BJ (cell line): ENCODE data around the gene CLCN5. TPM values are rescaled to one million over a fixed set of nuclear protein-coding genes. Genes with fewer than 3 reads are reported as not detected.
A peak's percentile ranks its signal among the peaks of the same experiment; 100 is the strongest.

Experiments
- CTCF ChIA-PET: fragments of 350-600 bp; formaldehyde crosslinking; extraction: SDS; loops from one replicate; lab custom pipeline; 2021; ENCODE audit warnings: antibody characterized with exemption, inconsistent platforms; lab: Yijun Ruan, JAX
- POLR2A ChIA-PET: fragments of 300-600 bp; sonication (Branson Sonifier 250); formaldehyde crosslinking; extraction: SDS; loops from one replicate; lab custom pipeline; 2021; ENCODE audit warnings: antibody characterized with exemption; lab: Charles Lee
- DNase-seq: peaks from one replicate; pipeline ENCODE4 v3.0.0-alpha.2; 2011; ENCODE audit warnings: low read depth
- H3K27me3 ChIP-seq: 2 replicates; pipeline ENCODE4 v1.6.0; 2011; ENCODE audit warnings: low read length; ENCODE audit not compliant: control insufficient read depth, insufficient read depth
- H3K36me3 ChIP-seq: 2 replicates; pipeline ENCODE4 v1.5.1; 2011; ENCODE audit warnings: low read length; ENCODE audit not compliant: control insufficient read depth, insufficient read depth
- H3K4me3 ChIP-seq: 2 replicates; pipeline ENCODE4 v1.5.1; 2011; ENCODE audit warnings: low read depth, mild to moderate bottlenecking, control low read depth, low read length
- CTCF ChIP-seq: IDR thresholded peaks from 2 replicates; pipeline ENCODE4 v1.5.1; 2011; ENCODE audit warnings: low read depth, mild to moderate bottlenecking, control low read depth, inconsistent platforms, low read length, moderate library complexity; ENCODE audit not compliant: insufficient read depth
- polyA plus RNA-seq: library from polyadenylated mRNA; depleted of rRNA; stranded (reverse); fragments of >200 nt; gene quantifications from 2 replicates; pipeline ENCODE4 v1.2.3, GENCODE V29; 2011

Gene CLCN5
- polyA plus RNA-seq, 1 experiment = 1.3 TPM

- DNase-seq = peak; percentile 47
- ChIA-PET POLR2A (no interaction called here), CTCF (interaction anchor here (0.6 to 1.6 kb wide), 5 partner anchors 29 to 43 kb away, joined by 3 to 4 read pairs (median 3); partner anchors contain the start of gene CLCN5)
- H3K4me3 ChIP-seq = peak within 1 kb of the TSS; percentile 67
- no peaks in the 10 kb centered on the region for H3K36me3 ChIP-seq
- TF ChIP-seq CTCF = peak; percentile 53
- H3K27me3 ChIP-seq = no peaks in the 10 kb centered on the region
These were observed 43.4 kb upstream of the CLCN5 start, which contains the start of gene USP27X for GRCh38 chrX:49878834-49879655. USP27X (plus strand) TSS chrX:49879484; CDS start chrX:49880308, 824 bp downstream.

- no peak for DNase-seq
- POLR2A ChIA-PET = no interaction called here
- no peaks in the 10 kb centered on the region for H3K36me3 ChIP-seq
- H3K4me3 ChIP-seq = peak overlapping the region; percentile 67
- CTCF ChIA-PET = interaction anchor here (0.6 to 1.3 kb wide), 2 partner anchors 36 to 40 kb away, joined by 3 read pairs; no protein-coding TSS in a partner anchor
- TF ChIP-seq CTCF = no peak
- H3K27me3 ChIP-seq = no peaks in the 10 kb centered on the region
These were observed 42.6 kb upstream of the CLCN5 start for GRCh38 chrX:49879656-49880277.

- CTCF ChIA-PET = no interaction called here
- TF ChIP-seq CTCF = no peak
- Histone ChIP-seq H3K27me3 (no peaks in the 10 kb centered on the region), H3K4me3 (no peak overlapping the region), H3K36me3 (no peaks in the 10 kb centered on the region)
- no peak for DNase-seq
- POLR2A ChIA-PET = no interaction called here
These were observed 41.7 kb upstream of the CLCN5 start for GRCh38 chrX:49880668-49881067.

- Histone ChIP-seq H3K27me3 (no peaks in the 10 kb centered on the region), H3K36me3 (no peaks in the 10 kb centered on the region), H3K4me3 (no peak overlapping the region)
- DNase-seq = no peak
- ChIA-PET CTCF (interaction anchor here (0.7 to 2.2 kb wide), 10 partner anchors 9 to 321 kb away, joined by 3 to 8 read pairs (median 4); no protein-coding TSS in a partner anchor), POLR2A (no interaction called here)
- TF ChIP-seq CTCF = peak; percentile 80
These were observed 38.0 kb upstream of the CLCN5 start for GRCh38 chrX:49884290-49884862.

DNA sequence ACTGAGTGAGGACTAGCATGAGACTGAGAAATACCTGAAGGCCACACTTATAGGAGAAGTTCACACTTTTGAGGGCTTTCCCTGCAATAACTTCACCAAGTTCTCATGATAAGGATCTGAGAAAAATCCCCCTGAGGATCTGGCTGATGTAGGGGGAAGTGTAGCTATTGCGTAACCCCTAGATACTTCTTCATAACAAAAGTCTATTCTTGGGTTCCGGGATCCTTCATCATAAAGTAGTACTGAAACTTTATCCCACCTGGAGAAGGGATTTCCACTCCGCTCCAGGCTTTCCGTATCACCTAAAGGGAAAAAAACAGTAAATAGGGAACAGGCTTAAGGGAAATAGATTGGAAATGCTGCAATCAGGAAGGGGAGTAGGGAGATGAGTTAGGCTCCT lies 29.9 kb upstream of the CLCN5 start:
- ChIA-PET POLR2A (no interaction called here), CTCF (interaction anchor here (1.6 kb wide), 1 partner anchor 23 kb away, joined by 5 read pairs; no protein-coding TSS in a partner anchor)
- TF ChIP-seq CTCF = no peak
- no peak for DNase-seq
- Histone ChIP-seq H3K27me3 (no peaks in the 10 kb centered on the region), H3K4me3 (no peak overlapping the region), H3K36me3 (no peaks in the 10 kb centered on the region)
